GM23338 (cell line): ENCODE data around the gene RHOH.

Experiments
- CREB1 ChIP-seq: fragments of 250-450 bp; sonication (Bioruptor Pico); IDR thresholded peaks from 2 replicates; pipeline ENCODE4 v1.5.0; 2020; ENCODE audit warnings: low read depth, mild to moderate bottlenecking, moderate library complexity
- CTCF ChIP-seq, 2 experiments: fragments of 200-600 bp in 1 of 2; sonication (generic) in 1 of 2; conservative IDR thresholded peaks; 2 replicates each; pipeline versions ENCODE4 v1.5.1 to v1.6.1; 2016 to 2017; ENCODE audit warnings: antibody characterized with exemption in 2 of 2, low read depth in 2 of 2, mild to moderate bottlenecking in 2 of 2, moderate library complexity in 1 of 2
- EZH2 ChIP-seq: fragments of 200-600 bp; sonication (generic); IDR thresholded peaks from one replicate; pipeline ENCODE4 v1.8.0; 2017; ENCODE audit warnings: antibody characterized with exemption, mild to moderate bottlenecking, low read depth; ENCODE audit not compliant: unreplicated experiment
- EZH2phosphoT487 ChIP-seq: fragments of 200-600 bp; sonication (generic); IDR thresholded peaks from one replicate; pipeline ENCODE4 v1.8.1; 2018; ENCODE audit warnings: antibody characterized with exemption; ENCODE audit not compliant: unreplicated experiment
- POLR2AphosphoS5 ChIP-seq: IDR thresholded peaks from 2 replicates; pipeline ENCODE4 v1.6.1; 2016; ENCODE audit warnings: antibody characterized with exemption, low read depth
- REST ChIP-seq: IDR thresholded peaks from one replicate; pipeline ENCODE4 v1.6.1; 2018; ENCODE audit warnings: antibody characterized with exemption; ENCODE audit not compliant: unreplicated experiment
- STAT1 ChIP-seq: IDR thresholded peaks from one replicate; pipeline ENCODE4 v1.6.1; 2016; ENCODE audit warnings: antibody characterized with exemption; ENCODE audit not compliant: unreplicated experiment

- TF ChIP-seq POLR2AphosphoS5 (no peak), CTCF (conservative IDR thresholded peaks at IDR 0.05; ENCODE audit: low read depth in 2 of 2) (no peak), REST (no peak), EZH2 (no peak), STAT1 (no peak), EZH2phosphoT487 (no peak), CREB1 (CRISPR knock-in tag) (no peak)
These were observed 69.1 kb downstream of the RHOH start for GRCh38 chr4:40265910-40266274.
